Measurements from ENCODE around the gene BLOC1S5. TPM values are rescaled to one million over a fixed set of nuclear protein-coding genes. Genes with fewer than 3 reads are reported as not detected.

Gene BLOC1S5
- polyA plus RNA-seq (2012; ENCODE audit: insufficient read depth, insufficient read length, low read depth), result 7.7 TPM

GRCh38 chr6:8063761-8064637, at the start of gene BLOC1S5:
Gene BLOC1S5, minus strand, starts transcription at chr6:8064389. Its CDS starts 13 bp downstream, at chr6:8064376.
- DNase-seq, result peak; percentile 97
- H3K4me3 ChIP-seq (ENCODE audit: low read depth, low read length), result peak within 1 kb of the TSS; percentile 86
- no peaks in the 10 kb centered on the region for H3K4me1 ChIP-seq
- H3K36me3 ChIP-seq, result peaks cover 3% of the 10 kb centered on the region; the same call in 1 of the 2 replicates
- no peaks in the 10 kb centered on the region for H3K9me3 ChIP-seq
- H3K27me3 ChIP-seq, result no peaks in the 10 kb centered on the region
- TF ChIP-seq CTCF (IDR thresholded peaks at IDR 0.05; ENCODE audit: low read depth, low read length), result 0 out of 2 replicates have a peak, but pooled peaks have one; percentile 13

GRCh38 chr6:8113131-8113654, 49.0 kb upstream of the BLOC1S5 start:
- no peaks in the 10 kb centered on the region for H3K4me1 ChIP-seq
- TF ChIP-seq CTCF (IDR thresholded peaks at IDR 0.05; ENCODE audit: low read depth, low read length), result no peak
- no peaks in the 10 kb centered on the region for H3K36me3 ChIP-seq
- H3K27me3 ChIP-seq, result peaks cover 6% of the 10 kb centered on the region
- no peaks in the 10 kb centered on the region for H3K9me3 ChIP-seq
- H3K4me3 ChIP-seq (ENCODE audit: low read depth, low read length), result no peak overlapping the region
- no peak for DNase-seq

GRCh38 chr6:8110725-8111124, 46.5 kb upstream of the BLOC1S5 start:
- H3K36me3 ChIP-seq, result no peaks in the 10 kb centered on the region
- no peak for TF ChIP-seq CTCF (IDR thresholded peaks at IDR 0.05; ENCODE audit: low read depth, low read length)
- peaks cover 6% of the 10 kb centered on the region for H3K27me3 ChIP-seq
- H3K9me3 ChIP-seq, result no peaks in the 10 kb centered on the region
- no peak overlapping the region for H3K4me3 ChIP-seq (ENCODE audit: low read depth, low read length)
- no peak for DNase-seq
- no peaks in the 10 kb centered on the region for H3K4me1 ChIP-seq

- Histone ChIP-seq H3K4me3 (ENCODE audit: low read depth, low read length) (no peak overlapping the region), H3K36me3 (no peaks in the 10 kb centered on the region), H3K4me1 (no peaks in the 10 kb centered on the region), H3K9me3 (no peaks in the 10 kb centered on the region), H3K27me3 (peaks cover 6% of the 10 kb centered on the region)
- TF ChIP-seq CTCF (IDR thresholded peaks at IDR 0.05; ENCODE audit: low read depth, low read length), result no peak
- no peak for DNase-seq
These were observed 46.0 kb upstream of the BLOC1S5 start for GRCh38 chr6:8110117-8110721.

- peaks cover 3% of the 10 kb centered on the region for H3K27me3 ChIP-seq
- TF ChIP-seq CTCF (IDR thresholded peaks at IDR 0.05; ENCODE audit: low read depth, low read length), result no peak
- H3K4me1 ChIP-seq, result no peaks in the 10 kb centered on the region
- no peak overlapping the region for H3K4me3 ChIP-seq (ENCODE audit: low read depth, low read length)
- no peaks in the 10 kb centered on the region for H3K36me3 ChIP-seq
- no peak for DNase-seq
- no peaks in the 10 kb centered on the region for H3K9me3 ChIP-seq
These were observed 44.8 kb upstream of the BLOC1S5 start for GRCh38 chr6:8108759-8109539.
